Tibial nerve (tissue), 4 donors: ENCODE data around the gene ZNF185. TPM values are rescaled to one million over a fixed set of nuclear protein-coding genes. Genes with fewer than 3 reads are reported as not detected.
A peak's percentile ranks its signal among the peaks of the same experiment; 100 is the strongest.

Experiments
- DNase-seq, 2 donors: peaks; one replicate each; pipeline ENCODE4 v3.0.0-alpha.2; 2019; ENCODE audit warnings: low spot score in 2 of 2
- H3K27ac ChIP-seq, 4 donors: fragments of 200-600 bp; sonication (generic) in 3 of 4; one replicate each; pipeline ENCODE4 v1.5.1; 2017 to 2019; ENCODE audit warnings: mild to moderate bottlenecking in 1 of 4
- H3K27me3 ChIP-seq, 2 donors: fragments of 200-600 bp; sonication (generic) in 1 of 2; one replicate each; pipeline versions ENCODE4 v1.5.1 to v1.6.0; 2017 to 2019
- H3K36me3 ChIP-seq, 3 donors: fragments of 200-600 bp; sonication (generic); one replicate each; pipeline ENCODE4 v1.5.1; 2018 to 2019
- H3K4me1 ChIP-seq, 4 donors: fragments of 200-600 bp; sonication (generic) in 3 of 4; one replicate each; pipeline ENCODE4 v1.5.1; 2017 to 2019
- H3K4me3 ChIP-seq, 4 donors: fragments of 200-600 bp; sonication (generic) in 3 of 4; one replicate each; pipeline ENCODE4 v1.5.1; 2017 to 2019; ENCODE audit warnings: mild to moderate bottlenecking in 1 of 4, moderate library complexity in 1 of 4
- H3K9me3 ChIP-seq, 4 donors: fragments of 200-600 bp; sonication (generic) in 3 of 4; one replicate each; pipeline ENCODE4 v1.5.1; 2017 to 2019
- EP300 ChIP-seq, 2 donors: sonication (generic); formaldehyde crosslinking; IDR thresholded peaks; one replicate each; pipeline ENCODE4 v1.6.1; 2017; ENCODE audit warnings: antibody characterized with exemption in 2 of 2, mild to moderate bottlenecking in 1 of 2
- POLR2A ChIP-seq, 2 donors: fragments of 450-650 bp; IDR thresholded peaks; one replicate each; pipeline ENCODE4 v1.6.1; 2017; ENCODE audit warnings: antibody characterized with exemption in 2 of 2, mild to moderate bottlenecking in 2 of 2, moderate library complexity in 2 of 2
- WGBS, 2 donors: methylation state at CpG; one replicate each; pipeline ENCODE4 v1.1.5; 2018; 5-methylcytosine and 5-hydroxymethylcytosine counted together
- total RNA-seq, 4 donors: library from RNA; depleted of rRNA; stranded (reverse); fragments of >200 nt; gene quantifications; one replicate each; pipeline ENCODE4 v1.1.0, GENCODE V29; 2016
- TF ChIP-seq, protein P1 (sequence below), 5 experiments: fragments of 200-600 bp in 3 of 5; fragments of 450-650 bp in 2 of 5; sonication (generic) in 3 of 5; IDR thresholded peaks; one replicate each; pipeline ENCODE4 v1.5.1; 2016 to 2019; ENCODE audit warnings: antibody characterized with exemption in 5 of 5, mild to moderate bottlenecking in 3 of 5, moderate library complexity in 2 of 5

ZNF185 gene
- total RNA-seq, 4 donors from 2014 or later, result 17.1 to 55.1 (median 28.6) TPM

DNA sequence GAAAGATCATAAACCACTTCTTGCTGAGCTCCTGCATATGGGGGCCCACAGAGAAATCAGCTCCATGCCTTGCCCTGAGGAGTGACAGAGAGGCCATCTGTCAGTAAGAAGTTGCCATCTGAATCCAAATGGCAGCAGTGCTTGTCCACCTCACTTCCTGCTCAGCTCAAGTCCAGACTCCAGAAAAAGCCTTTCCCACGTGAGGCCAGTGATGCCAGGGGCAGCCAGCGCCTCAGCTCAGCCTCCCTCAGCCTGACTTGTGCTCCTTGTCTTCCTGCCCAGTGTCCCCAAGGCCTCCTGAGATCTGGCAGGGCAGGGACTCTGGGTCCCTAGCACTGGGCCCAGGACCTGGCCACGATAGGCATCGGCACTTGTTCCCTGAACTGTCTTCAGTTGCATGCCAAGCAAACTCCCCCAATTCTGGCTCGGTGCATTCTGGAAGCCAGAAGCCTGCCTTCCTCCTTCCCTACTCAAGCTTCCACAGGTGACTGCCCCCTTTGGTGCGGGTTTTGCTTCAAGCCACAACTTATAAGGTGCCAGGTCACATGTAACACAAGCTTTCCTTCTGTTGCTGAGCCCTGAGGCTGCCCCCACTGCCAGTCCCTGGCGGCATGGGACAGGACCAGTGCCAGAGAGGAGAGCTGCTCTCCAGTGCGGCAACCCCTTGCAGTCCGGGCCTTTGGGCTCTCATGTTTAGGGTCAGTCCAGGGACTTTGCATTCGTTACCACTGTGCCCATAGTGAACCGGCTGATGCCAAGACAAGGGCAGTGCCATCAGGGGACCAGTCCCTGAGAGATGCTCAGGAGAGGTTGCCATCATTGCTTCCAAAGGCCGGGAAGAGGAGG, 2.2 kb downstream of the ZNF185 start:
- no peak for DNase-seq
- TF ChIP-seq, protein P1, sequence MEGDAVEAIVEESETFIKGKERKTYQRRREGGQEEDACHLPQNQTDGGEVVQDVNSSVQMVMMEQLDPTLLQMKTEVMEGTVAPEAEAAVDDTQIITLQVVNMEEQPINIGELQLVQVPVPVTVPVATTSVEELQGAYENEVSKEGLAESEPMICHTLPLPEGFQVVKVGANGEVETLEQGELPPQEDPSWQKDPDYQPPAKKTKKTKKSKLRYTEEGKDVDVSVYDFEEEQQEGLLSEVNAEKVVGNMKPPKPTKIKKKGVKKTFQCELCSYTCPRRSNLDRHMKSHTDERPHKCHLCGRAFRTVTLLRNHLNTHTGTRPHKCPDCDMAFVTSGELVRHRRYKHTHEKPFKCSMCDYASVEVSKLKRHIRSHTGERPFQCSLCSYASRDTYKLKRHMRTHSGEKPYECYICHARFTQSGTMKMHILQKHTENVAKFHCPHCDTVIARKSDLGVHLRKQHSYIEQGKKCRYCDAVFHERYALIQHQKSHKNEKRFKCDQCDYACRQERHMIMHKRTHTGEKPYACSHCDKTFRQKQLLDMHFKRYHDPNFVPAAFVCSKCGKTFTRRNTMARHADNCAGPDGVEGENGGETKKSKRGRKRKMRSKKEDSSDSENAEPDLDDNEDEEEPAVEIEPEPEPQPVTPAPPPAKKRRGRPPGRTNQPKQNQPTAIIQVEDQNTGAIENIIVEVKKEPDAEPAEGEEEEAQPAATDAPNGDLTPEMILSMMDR (IDR thresholded peaks at IDR 0.05), result no peak
- no peak for TF ChIP-seq POLR2A (IDR thresholded peaks at IDR 0.05)
- no peak for TF ChIP-seq EP300 (IDR thresholded peaks at IDR 0.05)
- no peaks in the 10 kb centered on the region for H3K36me3 ChIP-seq
- peaks cover 0 to 11% of the 10 kb centered on the region in 2 donors for H3K27me3 ChIP-seq
- H3K27ac ChIP-seq, result no peak overlapping the region
- peaks cover 0 to 8% (median 0%) of the 10 kb centered on the region in 4 donors for H3K4me1 ChIP-seq
- H3K9me3 ChIP-seq, result no peaks in the 10 kb centered on the region
- WGBS, 2 donors, result 78 to 100% methylated on average over 2 to 12 of the region's 12 CpGs
- H3K4me3 ChIP-seq, result no peak overlapping the region

- H3K36me3 ChIP-seq, result no peaks in the 10 kb centered on the region
- no peak for DNase-seq
- no peaks in the 10 kb centered on the region for H3K9me3 ChIP-seq
- H3K27me3 ChIP-seq, result peaks cover 0 to 14% of the 10 kb centered on the region in 2 donors
- no peak overlapping the region for H3K4me3 ChIP-seq
- H3K27ac ChIP-seq, result no peak overlapping the region
- peaks cover 0 to 8% (median 0%) of the 10 kb centered on the region in 4 donors for H3K4me1 ChIP-seq
- TF ChIP-seq, protein P1 (IDR thresholded peaks at IDR 0.05), result no peak
- TF ChIP-seq EP300 (IDR thresholded peaks at IDR 0.05) (no peak), POLR2A (IDR thresholded peaks at IDR 0.05) (no peak)
- WGBS, 2 donors, result 90 to 99% methylated on average over 8 of the region's 8 CpGs
Measured at GRCh38 chrX:152900937-152901445, 3.1 kb downstream of the ZNF185 start.

- no peaks in the 10 kb centered on the region for H3K9me3 ChIP-seq
- peaks cover 0 to 8% (median 0%) of the 10 kb centered on the region in 4 donors for H3K4me1 ChIP-seq
- no peak overlapping the region for H3K4me3 ChIP-seq
- WGBS, 2 donors, result 56 to 59% methylated on average over 9 to 15 of the region's 15 CpGs
- no peak for DNase-seq
- TF ChIP-seq, protein P1 (IDR thresholded peaks at IDR 0.05), result no peak
- TF ChIP-seq POLR2A (IDR thresholded peaks at IDR 0.05) (no peak), EP300 (IDR thresholded peaks at IDR 0.05) (no peak)
- no peaks in the 10 kb centered on the region for H3K36me3 ChIP-seq
- peak overlapping the region in 1 of 4 donors; percentile 56 for H3K27ac ChIP-seq
- H3K27me3 ChIP-seq, result peaks cover 0 to 14% of the 10 kb centered on the region in 2 donors
Measured at GRCh38 chrX:152901816-152902501, 4.1 kb downstream of the ZNF185 start.

- H3K27ac ChIP-seq, result peak overlapping the region in 1 of 4 donors; percentile 56
- no peak for DNase-seq
- no peak overlapping the region for H3K4me3 ChIP-seq
Measured at GRCh38 chrX:152902502-152902820, 4.6 kb downstream of the ZNF185 start.

More at GRCh38 chrX:152902502-152902820, 4.6 kb downstream of the ZNF185 start:
- Histone ChIP-seq H3K4me1 (peaks cover 0 to 8% (median 0%) of the 10 kb centered on the region in 4 donors), H3K27me3 (peaks cover 0 to 14% of the 10 kb centered on the region in 2 donors), H3K36me3 (no peaks in the 10 kb centered on the region), H3K9me3 (no peaks in the 10 kb centered on the region)
- WGBS, 2 donors, result 88 to 98% methylated on average over 4 of the region's 4 CpGs
- TF ChIP-seq EP300 (IDR thresholded peaks at IDR 0.05) (no peak), POLR2A (IDR thresholded peaks at IDR 0.05) (no peak)
- TF ChIP-seq, protein P1 (IDR thresholded peaks at IDR 0.05), result no peak
